Measurements from ENCODE around the gene PDE3A.
A peak's percentile ranks its signal among the peaks of the same experiment; 100 is the strongest.

Gene PDE3A

GRCh38 chr12:20426957-20427356 lies 58.6 kb downstream of the PDE3A start:
- DNase-seq: no peak

GRCh38 chr12:20429852-20430251 lies 61.5 kb downstream of the PDE3A start:
- DNase-seq: no peak

GRCh38 chr12:20432290-20432689 lies 64.0 kb downstream of the PDE3A start:
- DNase-seq: no peak

- DNase-seq: peak; percentile 18
Measured at GRCh38 chr12:20434996-20435395, 66.7 kb downstream of the PDE3A start.

- no peak for DNase-seq
Measured at GRCh38 chr12:20436316-20436715, 68.0 kb downstream of the PDE3A start.

GRCh38 chr12:20438299-20438779 lies 70.0 kb downstream of the PDE3A start:
- no peak for DNase-seq

- DNase-seq: no peak
Measured at GRCh38 chr12:20439626-20440025, 71.3 kb downstream of the PDE3A start.

GRCh38 chr12:20440408-20440807 lies 72.1 kb downstream of the PDE3A start:
- DNase-seq: no peak

GRCh38 chr12:20442322-20442721 lies 74.0 kb downstream of the PDE3A start:
- no peak for DNase-seq

- DNase-seq: no peak
Measured at GRCh38 chr12:20443255-20443654, 74.9 kb downstream of the PDE3A start.

- no peak for DNase-seq
Measured at GRCh38 chr12:20443792-20444191, 75.5 kb downstream of the PDE3A start.

- no peak for DNase-seq
Measured at GRCh38 chr12:20444595-20445170, 76.3 kb downstream of the PDE3A start.

GRCh38 chr12:20445687-20446086 lies 77.3 kb downstream of the PDE3A start:
- DNase-seq: no peak

- no peak for DNase-seq
Measured at GRCh38 chr12:20446836-20447235, 78.5 kb downstream of the PDE3A start.

- DNase-seq: no peak
Measured at GRCh38 chr12:20448781-20449180, 80.4 kb downstream of the PDE3A start.

GRCh38 chr12:20450591-20451180 lies 82.3 kb downstream of the PDE3A start:
- no peak for DNase-seq

GRCh38 chr12:20451761-20452160 lies 83.4 kb downstream of the PDE3A start:
- DNase-seq: peak; percentile 46

- no peak for DNase-seq
Measured at GRCh38 chr12:20452496-20453010, 84.2 kb downstream of the PDE3A start.

- no peak for DNase-seq
Measured at GRCh38 chr12:20453756-20454310, 85.5 kb downstream of the PDE3A start.

GRCh38 chr12:20455001-20455706 lies 86.8 kb downstream of the PDE3A start:
- no peak for DNase-seq

- DNase-seq: no peak
Measured at GRCh38 chr12:20457582-20457981, 89.2 kb downstream of the PDE3A start.

- no peak for DNase-seq
Measured at GRCh38 chr12:20458011-20458410, 89.7 kb downstream of the PDE3A start.

GRCh38 chr12:20459920-20460319 lies 91.6 kb downstream of the PDE3A start:
- DNase-seq: no peak

GRCh38 chr12:20460956-20461355 lies 92.6 kb downstream of the PDE3A start:
- no peak for DNase-seq
